ENCODE measurements around the gene IRF9.

GRCh38 chr14:24149302-24149969, 11.6 kb upstream of the IRF9 start:
- no peak for TF ChIP-seq CTCF (IDR thresholded peaks at IDR 0.05; ENCODE audit: insufficient read depth, low read length)
- no peak for TF ChIP-seq POLR2AphosphoS5 (IDR thresholded peaks at IDR 0.05; ENCODE audit: low read depth)
- no peak for TF ChIP-seq REST (IDR thresholded peaks at IDR 0.05; ENCODE audit: insufficient replicate concordance, low read depth)
- TF ChIP-seq GABPA (IDR thresholded peaks at IDR 0.05; ENCODE audit: low read depth) = no peak
- TF ChIP-seq SPI1 (IDR thresholded peaks at IDR 0.05; ENCODE audit: borderline replicate concordance, low read depth) = no peak

All from HL-60 (cell line).